ENCODE measurements around the gene PDPK1.
"Not testable (repeated sequence)": the region's sequence is repeated elsewhere in the genome, so short reads cannot be mapped to it uniquely, and the experiment has no call there.

Gene PDPK1

GRCh38 chr16:2611877-2612276 lies 74.1 kb downstream of the PDPK1 start:
- DNase-seq (ENCODE audit: low read depth) = not testable (repeated sequence)

GRCh38 chr16:2613251-2613650 lies 75.4 kb downstream of the PDPK1 start:
- not testable (repeated sequence) for DNase-seq (ENCODE audit: low read depth)

- no peak for DNase-seq (ENCODE audit: low read depth)
These were observed 77.0 kb downstream of the PDPK1 start for GRCh38 chr16:2614761-2615191.

GRCh38 chr16:2618964-2619363 lies 81.1 kb downstream of the PDPK1 start:
- not testable (repeated sequence) for DNase-seq (ENCODE audit: low read depth)

- not testable (repeated sequence) for DNase-seq (ENCODE audit: low read depth)
These were observed 81.8 kb downstream of the PDPK1 start for GRCh38 chr16:2619628-2620027.

GRCh38 chr16:2620870-2621269 lies 83.0 kb downstream of the PDPK1 start:
- not testable (repeated sequence) for DNase-seq (ENCODE audit: low read depth)

- DNase-seq (ENCODE audit: low read depth) = not testable (repeated sequence)
These were observed 83.6 kb downstream of the PDPK1 start for GRCh38 chr16:2621395-2621794.

GRCh38 chr16:2627075-2627474 lies 89.3 kb downstream of the PDPK1 start:
- not testable (repeated sequence) for DNase-seq (ENCODE audit: low read depth)

- not testable (repeated sequence) for DNase-seq (ENCODE audit: low read depth)
These were observed 93.4 kb downstream of the PDPK1 start for GRCh38 chr16:2631203-2631602.

GRCh38 chr16:2632291-2632690 lies 94.5 kb downstream of the PDPK1 start:
- not testable (repeated sequence) for DNase-seq (ENCODE audit: low read depth)

- peak; percentile 37 for DNase-seq (ENCODE audit: low read depth)
These were observed 101.4 kb downstream of the PDPK1 start for GRCh38 chr16:2639071-2639721.

GRCh38 chr16:2639722-2640072 lies 101.9 kb downstream of the PDPK1 start:
- DNase-seq (ENCODE audit: low read depth) = not testable (repeated sequence)

GRCh38 chr16:2642561-2642960 lies 104.7 kb downstream of the PDPK1 start:
- DNase-seq (ENCODE audit: low read depth) = not testable (repeated sequence)

GRCh38 chr16:2644754-2645453 lies 107.1 kb downstream of the PDPK1 start:
- DNase-seq (ENCODE audit: low read depth) = not testable (repeated sequence)

GRCh38 chr16:2651268-2651871 lies 113.5 kb downstream of the PDPK1 start:
- not testable (repeated sequence) for DNase-seq (ENCODE audit: low read depth)

Data from T follicular helper cell (primary cell).